Embryonic facial prominence (tissue), 1 donor: Measurements from ENCODE around the gene ELP4.

Experiments
- DNase-seq: peaks from one replicate; pipeline ENCODE4 v3.0.0-alpha.2; 2016; ENCODE audit errors: extremely low spot score

ELP4 gene

GRCh38 chr11:31809857-31810778 is 300.6 kb downstream of the ELP4 start:
- DNase-seq, result no peak

GRCh38 chr11:31810779-31811647 is 301.4 kb downstream of the ELP4 start, which contains the start of gene PAX6:
TSS of gene PAX6 (minus strand) at chr11:31811322. CDS start at chr11:31806411, 4,911 bp downstream.
- DNase-seq, result no peak

- DNase-seq, result no peak
Measured at GRCh38 chr11:31812383-31813381, 303.1 kb downstream of the ELP4 start.

- DNase-seq, result no peak
Measured at GRCh38 chr11:31813391-31814175, 304.0 kb downstream of the ELP4 start.

- DNase-seq, result no peak
Measured at GRCh38 chr11:31814176-31814868, 304.8 kb downstream of the ELP4 start.

GRCh38 chr11:31815711-31816467 is 306.3 kb downstream of the ELP4 start:
- no peak for DNase-seq

- DNase-seq, result no peak
Measured at GRCh38 chr11:31816468-31817053, 307.0 kb downstream of the ELP4 start.

GRCh38 chr11:31817054-31817620 is 307.6 kb downstream of the ELP4 start:
- DNase-seq, result no peak

- DNase-seq, result no peak
Measured at GRCh38 chr11:31817621-31818424, 308.3 kb downstream of the ELP4 start.

- DNase-seq, result no peak
Measured at GRCh38 chr11:31818425-31818755, 308.8 kb downstream of the ELP4 start.

- DNase-seq, result no peak
Measured at GRCh38 chr11:31818874-31819331, 309.3 kb downstream of the ELP4 start.

- DNase-seq, result no peak
Measured at GRCh38 chr11:31819621-31820437, 310.3 kb downstream of the ELP4 start.

GRCh38 chr11:31820438-31820818 is 310.9 kb downstream of the ELP4 start:
- DNase-seq, result no peak

- no peak for DNase-seq
Measured at GRCh38 chr11:31821235-31821764, 311.7 kb downstream of the ELP4 start.

GRCh38 chr11:31821766-31822165 is 312.2 kb downstream of the ELP4 start:
- no peak for DNase-seq

GRCh38 chr11:31822175-31822926 is 312.8 kb downstream of the ELP4 start:
- no peak for DNase-seq
